Esophagus muscularis mucosa (tissue), 3 donors: ENCODE measurements around the gene CABLES1.

Source experiments
- POLR2A ChIP-seq: fragments of 450-650 bp; IDR thresholded peaks from one replicate; pipeline ENCODE4 v1.6.1; 2017; ENCODE audit warnings: antibody characterized with exemption, moderate library complexity, mild to moderate bottlenecking, low read depth
- TF ChIP-seq, protein P1 (sequence below), 3 experiments: fragments of 200-600 bp in 2 of 3; fragments of 450-650 bp in 1 of 3; sonication (generic) in 2 of 3; IDR thresholded peaks; one replicate each; pipeline ENCODE4 v1.5.1; 2017 to 2019; ENCODE audit warnings: antibody characterized with exemption in 3 of 3, mild to moderate bottlenecking in 2 of 3, moderate library complexity in 1 of 3

DNA sequence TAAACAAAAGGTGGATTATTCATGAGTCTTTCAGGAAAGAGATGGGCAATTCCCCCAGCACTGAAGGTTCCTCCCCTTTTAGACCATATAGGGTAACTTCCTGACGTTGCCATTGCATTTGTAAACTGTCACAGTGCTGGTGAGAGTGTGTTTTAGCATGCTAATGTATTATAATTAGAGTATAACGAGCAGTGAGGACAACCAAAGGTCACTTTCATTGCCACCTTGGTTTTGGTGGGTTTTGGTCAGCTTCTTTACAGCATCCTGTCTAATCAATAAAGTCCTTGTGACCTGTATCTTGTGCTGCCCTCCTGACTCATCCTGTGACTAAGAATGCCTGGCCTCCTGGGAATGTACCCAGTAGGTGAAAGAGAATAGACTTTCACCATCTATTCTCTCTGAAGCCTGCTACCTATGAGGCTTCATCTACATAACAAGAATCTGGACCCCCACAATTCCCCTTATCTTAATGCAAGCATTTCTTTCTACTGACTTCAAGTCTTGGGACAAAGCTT is 148.7 kb downstream of the CABLES1 start:
- no peak for TF ChIP-seq POLR2A
- TF ChIP-seq, protein P1, sequence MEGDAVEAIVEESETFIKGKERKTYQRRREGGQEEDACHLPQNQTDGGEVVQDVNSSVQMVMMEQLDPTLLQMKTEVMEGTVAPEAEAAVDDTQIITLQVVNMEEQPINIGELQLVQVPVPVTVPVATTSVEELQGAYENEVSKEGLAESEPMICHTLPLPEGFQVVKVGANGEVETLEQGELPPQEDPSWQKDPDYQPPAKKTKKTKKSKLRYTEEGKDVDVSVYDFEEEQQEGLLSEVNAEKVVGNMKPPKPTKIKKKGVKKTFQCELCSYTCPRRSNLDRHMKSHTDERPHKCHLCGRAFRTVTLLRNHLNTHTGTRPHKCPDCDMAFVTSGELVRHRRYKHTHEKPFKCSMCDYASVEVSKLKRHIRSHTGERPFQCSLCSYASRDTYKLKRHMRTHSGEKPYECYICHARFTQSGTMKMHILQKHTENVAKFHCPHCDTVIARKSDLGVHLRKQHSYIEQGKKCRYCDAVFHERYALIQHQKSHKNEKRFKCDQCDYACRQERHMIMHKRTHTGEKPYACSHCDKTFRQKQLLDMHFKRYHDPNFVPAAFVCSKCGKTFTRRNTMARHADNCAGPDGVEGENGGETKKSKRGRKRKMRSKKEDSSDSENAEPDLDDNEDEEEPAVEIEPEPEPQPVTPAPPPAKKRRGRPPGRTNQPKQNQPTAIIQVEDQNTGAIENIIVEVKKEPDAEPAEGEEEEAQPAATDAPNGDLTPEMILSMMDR (IDR thresholded peaks at IDR 0.05): no peak
